Measurements from ENCODE around the gene ZNF618. TPM values are rescaled to one million over a fixed set of nuclear protein-coding genes. Genes with fewer than 3 reads are reported as not detected.

Gene ZNF618
- total RNA-seq, 2 donors from 2014 or later, result 4.6 to 11.3 TPM

DNA sequence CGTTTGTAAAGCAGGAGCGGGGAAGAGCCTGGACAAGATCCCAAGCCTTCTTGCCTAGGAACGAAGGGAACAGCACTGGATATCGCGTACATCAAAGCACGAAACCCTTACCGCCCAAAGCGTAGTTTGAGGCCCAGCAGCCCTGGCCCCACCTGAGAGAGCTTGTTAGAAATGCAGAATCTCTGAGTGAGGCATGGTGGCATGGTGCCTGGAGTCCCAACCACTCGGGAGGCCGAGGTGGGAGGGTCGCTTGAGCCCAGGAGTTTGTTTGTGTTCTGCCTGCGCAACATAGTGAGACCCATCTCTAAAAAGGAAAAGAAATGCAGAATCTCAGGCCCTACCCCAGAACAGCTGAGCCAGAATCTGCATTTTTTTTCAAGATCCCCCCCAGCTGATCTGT, 111.4 kb downstream of the ZNF618 start:
- 84% methylated on average over 12 of the region's 12 CpGs for WGBS
- Histone ChIP-seq H3K27me3 (replicated peaks; ENCODE audit: insufficient read depth) (no peaks in the 10 kb centered on the region), H3K27ac (no peak overlapping the region), H3K4me1 (replicated peaks) (peaks cover 6% of the 10 kb centered on the region), H3K4me3 (no peak overlapping the region), H3K36me3 (no peaks in the 10 kb centered on the region), H3K9me3 (no peaks in the 10 kb centered on the region)
- TF ChIP-seq POLR2A (IDR thresholded peaks at IDR 0.05), result no peak
- no peak for TF ChIP-seq POLR2AphosphoS5 (IDR thresholded peaks at IDR 0.05)
- TF ChIP-seq, protein P1, sequence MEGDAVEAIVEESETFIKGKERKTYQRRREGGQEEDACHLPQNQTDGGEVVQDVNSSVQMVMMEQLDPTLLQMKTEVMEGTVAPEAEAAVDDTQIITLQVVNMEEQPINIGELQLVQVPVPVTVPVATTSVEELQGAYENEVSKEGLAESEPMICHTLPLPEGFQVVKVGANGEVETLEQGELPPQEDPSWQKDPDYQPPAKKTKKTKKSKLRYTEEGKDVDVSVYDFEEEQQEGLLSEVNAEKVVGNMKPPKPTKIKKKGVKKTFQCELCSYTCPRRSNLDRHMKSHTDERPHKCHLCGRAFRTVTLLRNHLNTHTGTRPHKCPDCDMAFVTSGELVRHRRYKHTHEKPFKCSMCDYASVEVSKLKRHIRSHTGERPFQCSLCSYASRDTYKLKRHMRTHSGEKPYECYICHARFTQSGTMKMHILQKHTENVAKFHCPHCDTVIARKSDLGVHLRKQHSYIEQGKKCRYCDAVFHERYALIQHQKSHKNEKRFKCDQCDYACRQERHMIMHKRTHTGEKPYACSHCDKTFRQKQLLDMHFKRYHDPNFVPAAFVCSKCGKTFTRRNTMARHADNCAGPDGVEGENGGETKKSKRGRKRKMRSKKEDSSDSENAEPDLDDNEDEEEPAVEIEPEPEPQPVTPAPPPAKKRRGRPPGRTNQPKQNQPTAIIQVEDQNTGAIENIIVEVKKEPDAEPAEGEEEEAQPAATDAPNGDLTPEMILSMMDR (IDR thresholded peaks at IDR 0.05), result no peak
- intact Hi-C loops (cut with DNase I), result no loop called here
- no peak for DNase-seq (ENCODE audit: low spot score)

DNA sequence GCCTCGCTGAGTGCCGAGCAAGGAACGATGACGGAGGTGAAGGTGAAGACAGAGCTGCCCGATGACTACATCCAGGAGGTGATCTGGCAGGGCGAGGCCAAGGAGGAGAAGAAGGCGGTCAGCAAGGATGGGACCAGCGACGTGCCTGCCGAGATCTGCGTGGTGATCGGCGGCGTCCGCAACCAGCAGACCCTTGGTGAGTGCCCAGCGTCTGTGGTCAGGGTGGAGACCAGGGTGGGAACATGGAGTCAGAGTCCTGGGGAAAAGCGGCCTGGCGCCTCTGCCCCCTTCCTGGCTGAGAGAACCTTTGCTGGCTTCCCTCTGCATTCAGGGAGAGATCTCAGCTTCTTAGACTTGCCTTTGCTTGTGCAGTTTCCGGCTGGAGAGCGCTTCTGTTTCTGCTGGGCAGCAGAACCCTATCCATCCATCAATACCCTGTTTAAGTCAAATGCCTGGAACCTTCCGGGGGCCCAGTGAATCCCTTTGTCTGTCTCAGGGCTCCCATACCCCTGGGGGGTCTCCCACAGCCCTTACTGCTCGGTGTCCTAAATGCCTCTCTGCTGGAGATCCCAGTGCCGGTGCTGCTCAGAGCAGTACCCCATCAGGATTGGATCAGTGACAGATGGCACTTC, 112.4 kb downstream of the ZNF618 start:
- Histone ChIP-seq H3K36me3 (no peaks in the 10 kb centered on the region), H3K27ac (no peak overlapping the region), H3K4me1 (replicated peaks) (peaks cover 9% of the 10 kb centered on the region), H3K4me3 (no peak overlapping the region), H3K9me3 (no peaks in the 10 kb centered on the region), H3K27me3 (replicated peaks; ENCODE audit: insufficient read depth) (no peaks in the 10 kb centered on the region)
- DNase-seq (ENCODE audit: low spot score), result no peak
- TF ChIP-seq POLR2A (IDR thresholded peaks at IDR 0.05), result no peak
- TF ChIP-seq, protein P1 (IDR thresholded peaks at IDR 0.05), result no peak
- TF ChIP-seq POLR2AphosphoS5 (IDR thresholded peaks at IDR 0.05), result no peak
- intact Hi-C loops (cut with DNase I), result no loop called here
- 94% methylated on average over 23 of the region's 23 CpGs for WGBS

DNA sequence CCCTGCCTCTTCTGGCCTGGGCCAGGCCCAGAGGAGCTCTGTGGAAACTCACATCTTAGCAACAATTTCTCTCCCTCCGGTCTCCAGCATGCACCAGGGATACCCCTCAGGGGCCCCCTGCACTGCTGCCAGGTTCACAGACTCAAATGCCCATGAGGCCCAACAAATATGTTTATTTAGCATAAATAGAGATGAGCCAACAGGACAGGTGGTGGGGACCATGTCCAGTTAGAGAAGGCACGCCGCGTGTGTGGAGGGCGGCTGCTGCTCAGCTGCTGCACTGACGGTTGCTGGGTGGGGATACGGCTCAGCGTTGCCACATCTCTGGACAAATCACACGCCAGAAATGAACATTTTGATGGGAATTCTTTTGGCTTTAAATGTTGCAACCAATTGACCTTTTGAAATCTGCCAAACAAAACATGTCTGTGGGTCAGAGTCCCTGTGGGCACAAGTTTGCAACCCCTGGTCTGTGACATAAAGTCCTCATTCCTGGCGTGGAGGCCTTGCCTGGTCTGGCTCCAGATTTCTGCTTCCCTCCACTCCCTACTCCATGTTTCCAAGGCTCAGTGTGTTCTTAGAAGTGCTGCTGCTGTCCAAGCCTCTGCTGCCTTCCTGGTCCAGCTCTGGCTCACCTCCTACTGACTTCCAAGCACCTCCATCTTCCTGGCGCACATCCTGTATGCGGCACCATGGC, 113.1 kb downstream of the ZNF618 start:
- no peak for TF ChIP-seq POLR2A (IDR thresholded peaks at IDR 0.05)
- TF ChIP-seq, protein P1 (IDR thresholded peaks at IDR 0.05), result no peak
- TF ChIP-seq POLR2AphosphoS5 (IDR thresholded peaks at IDR 0.05), result no peak
- no peaks in the 10 kb centered on the region for H3K9me3 ChIP-seq
- intact Hi-C loops (cut with DNase I), result no loop called here
- DNase-seq (ENCODE audit: low spot score), result no peak
- no peaks in the 10 kb centered on the region for H3K36me3 ChIP-seq
- no peaks in the 10 kb centered on the region for H3K27me3 ChIP-seq (replicated peaks; ENCODE audit: insufficient read depth)
- whole genome bisulfite sequencing, result 70% methylated on average over 12 of the region's 12 CpGs
- H3K4me1 ChIP-seq (replicated peaks), result peaks cover 16% of the 10 kb centered on the region
- H3K4me3 ChIP-seq, result no peak overlapping the region
- H3K27ac ChIP-seq, result no peak overlapping the region

DNA sequence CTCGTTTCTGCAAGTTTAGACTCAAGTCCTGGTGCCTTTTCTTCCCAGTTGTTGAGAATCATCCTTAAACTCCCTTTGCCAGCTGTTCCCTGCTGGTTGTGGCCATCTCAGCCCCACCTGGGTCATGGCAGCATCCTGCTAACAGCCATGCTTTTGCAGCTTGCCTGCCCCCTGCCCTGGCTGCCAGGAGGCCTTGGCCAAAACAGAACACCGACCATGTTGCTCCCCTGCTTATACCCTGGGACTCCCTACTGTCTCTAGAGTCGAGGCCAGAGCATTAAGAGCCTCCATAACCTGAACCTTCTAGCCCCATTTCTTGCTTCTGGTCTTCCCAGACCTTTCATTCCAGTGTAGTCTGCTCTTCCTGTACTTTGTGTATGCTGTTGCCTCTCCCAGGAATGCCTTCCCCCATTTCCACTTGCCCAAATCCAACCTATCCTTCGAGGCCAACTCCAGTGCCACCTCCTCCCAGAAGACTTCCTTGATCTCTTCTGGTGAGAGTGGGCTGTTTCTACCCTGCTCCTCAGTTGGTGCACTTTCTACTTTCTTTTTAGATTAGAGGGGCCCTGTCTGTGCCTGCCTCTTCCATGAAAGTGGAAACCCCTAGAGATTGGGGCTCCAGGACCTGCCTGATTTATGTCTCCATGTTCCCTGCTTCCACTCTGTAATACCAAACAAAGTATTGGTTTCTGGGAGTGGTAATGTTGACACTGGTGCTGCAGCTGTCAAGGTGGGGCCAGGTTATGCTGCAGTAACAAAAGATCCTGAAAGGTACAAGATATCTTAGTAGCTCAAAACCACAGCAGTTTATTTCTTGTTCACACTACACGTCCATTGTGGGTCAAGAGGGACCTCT, 113.8 kb downstream of the ZNF618 start:
- Histone ChIP-seq H3K4me3 (no peak overlapping the region), H3K27ac (no peak overlapping the region), H3K9me3 (no peaks in the 10 kb centered on the region), H3K36me3 (no peaks in the 10 kb centered on the region), H3K27me3 (replicated peaks; ENCODE audit: insufficient read depth) (no peaks in the 10 kb centered on the region), H3K4me1 (replicated peaks) (peaks cover 20% of the 10 kb centered on the region)
- 79% methylated on average over 5 of the region's 5 CpGs for WGBS
- DNase-seq (ENCODE audit: low spot score), result no peak
- intact Hi-C loops (cut with DNase I), result loop anchor here (10.0 kb wide), 1 partner anchor 185 kb away; no protein-coding TSS in a partner anchor
- TF ChIP-seq, protein P1 (IDR thresholded peaks at IDR 0.05), result no peak
- TF ChIP-seq POLR2AphosphoS5 (IDR thresholded peaks at IDR 0.05) (no peak), POLR2A (IDR thresholded peaks at IDR 0.05) (no peak)

Measured in prostate gland (tissue), 2 donors.